Activated T-helper 17 cell treated with anti-CD3 and anti-CD28 coated beads, Interleukin-2, amount 50 U/mL, for 72 hours (primary cell): ENCODE data around the gene FBXL16. TPM values are rescaled to one million over a fixed set of nuclear protein-coding genes. Genes with fewer than 3 reads are reported as not detected.
"Not testable (repeated sequence)": the region's sequence is repeated elsewhere in the genome, so short reads cannot be mapped to it uniquely, and the experiment has no call there.

Source experiments
- ATAC-seq: fragments of 150-1000 bp; cut with Tn5 transposase; replicated peaks from 2 replicates; pipeline ENCODE4 v1.10.0; 2021; ENCODE audit warnings: mild to moderate bottlenecking, moderate library complexity
- H3K27ac Mint-ChIP-seq: one replicate; pipeline ENCODE4 v1.8.0; 2022; ENCODE audit warnings: mixed read lengths
- H3K27me3 Mint-ChIP-seq: one replicate; pipeline ENCODE4 v1.8.0; 2022; ENCODE audit warnings: mixed read lengths
- H3K36me3 Mint-ChIP-seq: one replicate; pipeline ENCODE4 v1.8.0; 2022; ENCODE audit warnings: low read depth, mild to moderate bottlenecking, mixed read lengths
- H3K4me1 Mint-ChIP-seq: one replicate; pipeline ENCODE4 v1.8.0; 2022; ENCODE audit warnings: mixed read lengths
- H3K4me3 Mint-ChIP-seq: one replicate; pipeline ENCODE4 v1.8.0; 2022; ENCODE audit warnings: mild to moderate bottlenecking, mixed read lengths
- H3K9me3 Mint-ChIP-seq: one replicate; pipeline ENCODE4 v1.8.0; 2022; ENCODE audit warnings: mixed read lengths
- total RNA-seq, 2 donors: library from RNA; stranded (reverse); gene quantifications; one replicate each; pipeline ENCODE4 v1.2.3, GENCODE V29; 2022

FBXL16 gene
- total RNA-seq, 2 donors from 2014 or later = 6.4 to 23.6 TPM

DNA sequence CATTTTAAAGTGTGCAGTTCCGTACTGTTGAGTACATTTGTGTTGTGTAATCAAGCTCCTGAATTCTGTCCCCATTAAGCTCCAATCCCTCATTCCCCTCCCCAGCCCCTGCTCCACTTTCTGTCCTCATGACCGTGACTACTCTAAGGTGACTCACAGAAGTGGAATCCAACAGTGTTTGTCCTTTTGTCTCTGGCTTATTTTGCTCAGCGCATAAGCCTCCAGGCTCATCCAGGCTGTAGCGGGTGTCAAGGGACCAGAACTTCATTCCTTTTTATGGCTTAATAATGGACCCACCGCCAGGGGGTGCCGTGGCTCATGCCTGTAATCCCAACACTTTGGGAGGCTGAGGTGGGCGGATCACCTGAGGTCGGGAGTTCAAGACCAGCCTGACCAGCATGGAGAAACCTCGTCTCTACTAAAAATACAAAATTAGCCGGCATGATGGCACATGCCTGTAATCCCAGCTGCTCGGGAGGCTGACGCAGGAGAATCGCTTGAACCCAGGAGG lies 7.2 kb upstream of the FBXL16 start:
- not testable (repeated sequence) for H3K36me3 Mint-ChIP-seq, H3K4me1 Mint-ChIP-seq, ATAC-seq, H3K9me3 Mint-ChIP-seq, H3K4me3 Mint-ChIP-seq, H3K27me3 Mint-ChIP-seq, H3K27ac Mint-ChIP-seq

GRCh38 chr16:711548-712320 lies 6.1 kb upstream of the FBXL16 start:
- Mint-ChIP-seq H3K9me3 (no peaks in the 10 kb centered on the region), H3K27me3 (peaks cover 8% of the 10 kb centered on the region), H3K4me3 (no peak overlapping the region), H3K27ac (no peak overlapping the region), H3K36me3 (no peaks in the 10 kb centered on the region), H3K4me1 (no peaks in the 10 kb centered on the region)
- ATAC-seq = peak; percentile 70

DNA sequence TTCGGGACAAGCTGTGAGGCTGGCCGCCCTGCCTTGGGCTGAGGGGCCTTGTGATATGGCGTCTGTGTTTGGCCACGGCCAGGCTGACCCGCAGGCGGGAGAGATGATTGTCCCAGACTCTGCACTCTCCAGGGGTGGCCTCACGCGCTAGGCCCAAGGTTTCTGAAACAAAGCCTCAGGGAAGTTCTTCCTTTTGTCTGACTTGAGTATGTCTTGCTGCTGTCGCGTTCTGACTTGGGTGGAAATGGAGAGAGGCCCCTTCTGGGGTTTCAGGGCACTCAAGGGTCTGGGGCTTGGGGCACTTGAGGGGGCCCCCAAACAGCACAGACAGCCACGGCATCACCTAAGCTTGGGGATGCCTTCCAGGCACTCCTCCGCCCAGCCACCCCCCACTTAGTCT lies 5.5 kb upstream of the FBXL16 start:
- Mint-ChIP-seq H3K27me3 (peaks cover 12% of the 10 kb centered on the region), H3K4me1 (no peaks in the 10 kb centered on the region), H3K9me3 (no peaks in the 10 kb centered on the region), H3K36me3 (no peaks in the 10 kb centered on the region), H3K4me3 (no peak overlapping the region), H3K27ac (no peak overlapping the region)
- ATAC-seq = no peak

GRCh38 chr16:710500-711075 lies 5.0 kb upstream of the FBXL16 start:
- Mint-ChIP-seq H3K27ac (no peak overlapping the region), H3K27me3 (peaks cover 12% of the 10 kb centered on the region), H3K9me3 (no peaks in the 10 kb centered on the region), H3K4me3 (no peak overlapping the region), H3K36me3 (no peaks in the 10 kb centered on the region), H3K4me1 (no peaks in the 10 kb centered on the region)
- ATAC-seq = no peak

GRCh38 chr16:709566-710499 lies 4.2 kb upstream of the FBXL16 start:
- H3K4me1 Mint-ChIP-seq = no peaks in the 10 kb centered on the region
- H3K4me3 Mint-ChIP-seq = no peak overlapping the region
- H3K9me3 Mint-ChIP-seq = no peaks in the 10 kb centered on the region
- no peaks in the 10 kb centered on the region for H3K36me3 Mint-ChIP-seq
- ATAC-seq = no peak
- H3K27ac Mint-ChIP-seq = no peak overlapping the region
- H3K27me3 Mint-ChIP-seq = peaks cover 12% of the 10 kb centered on the region

GRCh38 chr16:708959-709358 lies 3.4 kb upstream of the FBXL16 start:
- no peak overlapping the region for H3K27ac Mint-ChIP-seq
- no peaks in the 10 kb centered on the region for H3K4me1 Mint-ChIP-seq
- no peaks in the 10 kb centered on the region for H3K36me3 Mint-ChIP-seq
- H3K4me3 Mint-ChIP-seq = no peak overlapping the region
- ATAC-seq = no peak
- peaks cover 12% of the 10 kb centered on the region for H3K27me3 Mint-ChIP-seq
- no peaks in the 10 kb centered on the region for H3K9me3 Mint-ChIP-seq

GRCh38 chr16:708019-708418 lies 2.4 kb upstream of the FBXL16 start:
- H3K4me1 Mint-ChIP-seq = no peaks in the 10 kb centered on the region
- no peaks in the 10 kb centered on the region for H3K9me3 Mint-ChIP-seq
- no peak for ATAC-seq
- no peak overlapping the region for H3K4me3 Mint-ChIP-seq
- H3K27me3 Mint-ChIP-seq = peaks cover 12% of the 10 kb centered on the region
- no peak overlapping the region for H3K27ac Mint-ChIP-seq
- H3K36me3 Mint-ChIP-seq = no peaks in the 10 kb centered on the region

- no peaks in the 10 kb centered on the region for H3K36me3 Mint-ChIP-seq
- H3K27me3 Mint-ChIP-seq = peaks cover 16% of the 10 kb centered on the region
- H3K27ac Mint-ChIP-seq = no peak overlapping the region
- H3K4me1 Mint-ChIP-seq = no peaks in the 10 kb centered on the region
- no peaks in the 10 kb centered on the region for H3K9me3 Mint-ChIP-seq
- no peak for ATAC-seq
- H3K4me3 Mint-ChIP-seq = no peak overlapping the region
These were observed 1.5 kb upstream of the FBXL16 start for GRCh38 chr16:707062-707538.

DNA sequence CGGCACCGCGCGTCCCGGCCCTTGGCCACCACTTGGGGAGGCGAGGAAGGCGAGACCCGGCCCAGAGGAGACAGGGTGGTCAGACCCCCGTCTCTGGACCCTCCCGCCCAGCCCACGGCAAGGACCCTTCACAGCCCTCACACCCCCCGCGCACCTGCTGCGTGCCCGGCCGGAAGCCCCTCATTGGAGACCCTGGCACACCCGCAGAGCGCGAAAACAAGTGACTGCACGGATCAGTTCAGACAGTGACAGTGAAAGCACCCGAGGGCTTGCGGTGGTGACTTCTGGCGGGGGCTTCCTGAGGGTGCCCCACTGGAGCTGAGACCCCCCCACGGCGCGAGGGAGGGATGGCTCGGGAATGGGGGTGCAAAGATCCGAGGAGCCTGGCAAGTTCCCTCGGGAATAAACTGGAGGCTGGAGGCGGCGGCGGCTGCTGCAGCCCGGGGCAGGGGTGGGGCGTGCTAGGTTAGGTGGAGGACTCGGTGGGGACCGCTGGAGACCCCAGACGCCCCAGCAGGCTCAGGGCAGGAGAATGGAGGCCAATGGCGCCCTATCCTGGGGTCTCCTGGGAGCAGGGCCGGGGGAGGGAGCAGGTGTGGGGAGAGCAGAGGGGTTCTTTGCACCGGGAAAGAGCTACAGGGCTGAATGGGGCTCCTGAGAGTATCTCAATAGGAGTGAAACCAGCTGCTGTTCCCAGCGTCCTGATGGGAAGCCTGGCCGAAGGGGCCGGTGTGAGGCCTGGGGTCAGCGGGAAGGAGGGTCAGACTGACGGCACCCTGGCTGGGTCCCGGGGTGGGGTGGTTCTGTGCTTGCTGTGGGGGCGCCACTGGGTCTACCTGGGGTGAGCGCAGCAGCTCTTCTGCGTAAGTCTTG lies 824 bp upstream of the FBXL16 start:
- Mint-ChIP-seq H3K4me3 (no peak overlapping the region), H3K36me3 (no peaks in the 10 kb centered on the region), H3K27ac (no peak overlapping the region), H3K27me3 (peaks cover 16% of the 10 kb centered on the region), H3K9me3 (no peaks in the 10 kb centered on the region), H3K4me1 (no peaks in the 10 kb centered on the region)
- ATAC-seq = no peak

DNA sequence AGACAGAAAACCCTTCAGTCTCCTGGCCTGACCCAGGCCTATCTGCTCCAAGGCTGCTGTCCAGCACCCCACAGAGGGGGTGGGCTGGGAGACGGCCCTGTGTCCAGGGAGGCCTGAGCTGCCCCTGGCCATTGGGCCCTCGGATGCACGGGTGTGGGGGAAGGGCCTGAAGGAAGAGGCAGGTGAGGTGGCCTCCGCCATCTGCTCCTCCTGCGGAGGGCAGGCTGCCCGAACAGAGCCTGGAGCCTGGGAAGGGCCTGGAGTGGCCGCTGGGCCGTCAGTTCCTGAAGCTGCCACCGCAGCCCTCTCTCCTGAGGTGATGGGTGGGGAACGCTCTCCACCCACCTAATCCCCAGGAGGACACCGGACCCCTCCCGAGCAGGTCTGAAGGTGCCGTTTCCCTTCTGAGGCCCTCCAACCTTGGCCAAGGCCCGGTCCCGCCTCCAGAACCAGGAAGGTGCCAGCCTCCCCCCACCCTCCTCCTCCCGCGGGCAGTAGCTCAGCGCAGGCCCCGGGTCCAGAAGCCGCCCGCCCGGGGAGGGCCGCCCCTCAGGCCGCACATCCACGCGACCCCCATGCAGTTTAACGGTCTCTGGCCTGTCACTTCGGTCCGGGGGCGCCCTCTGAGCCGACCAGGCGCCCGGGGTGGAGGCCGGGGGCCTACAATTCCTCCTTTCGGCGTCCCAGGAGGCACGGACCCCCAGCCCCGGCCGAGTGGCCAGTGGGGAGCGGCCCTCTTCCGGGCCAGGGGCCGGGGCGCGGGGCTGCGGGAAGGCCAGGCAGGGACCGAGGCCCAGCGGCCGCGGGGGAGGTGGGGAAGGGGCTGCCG lies 835 bp downstream of the FBXL16 start:
- Mint-ChIP-seq H3K27me3 (peaks cover 16% of the 10 kb centered on the region), H3K36me3 (no peaks in the 10 kb centered on the region), H3K4me3 (no peak overlapping the region), H3K9me3 (no peaks in the 10 kb centered on the region), H3K4me1 (no peaks in the 10 kb centered on the region), H3K27ac (no peak overlapping the region)
- no peak for ATAC-seq

DNA sequence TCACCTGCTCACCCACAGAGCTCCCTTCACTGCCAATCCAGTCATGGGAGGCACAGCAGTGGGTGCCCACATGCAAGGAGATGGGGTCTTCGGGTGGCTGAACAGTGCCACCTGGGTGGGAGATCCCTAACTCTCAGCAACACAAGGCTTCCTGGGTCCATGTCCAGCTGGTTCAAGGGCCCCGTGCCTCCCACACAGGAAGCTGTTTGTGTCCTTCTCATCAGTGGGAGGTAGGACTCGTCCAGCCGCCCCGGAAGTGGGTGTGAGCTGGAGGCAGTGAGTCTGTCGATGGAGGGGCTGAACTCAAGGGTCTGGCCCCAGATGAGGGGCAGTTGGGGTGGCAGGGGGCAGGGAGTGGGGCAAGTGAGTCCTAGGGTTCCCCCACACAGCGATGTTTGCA lies 1.6 kb downstream of the FBXL16 start:
- peaks cover 16% of the 10 kb centered on the region for H3K27me3 Mint-ChIP-seq

DNA sequence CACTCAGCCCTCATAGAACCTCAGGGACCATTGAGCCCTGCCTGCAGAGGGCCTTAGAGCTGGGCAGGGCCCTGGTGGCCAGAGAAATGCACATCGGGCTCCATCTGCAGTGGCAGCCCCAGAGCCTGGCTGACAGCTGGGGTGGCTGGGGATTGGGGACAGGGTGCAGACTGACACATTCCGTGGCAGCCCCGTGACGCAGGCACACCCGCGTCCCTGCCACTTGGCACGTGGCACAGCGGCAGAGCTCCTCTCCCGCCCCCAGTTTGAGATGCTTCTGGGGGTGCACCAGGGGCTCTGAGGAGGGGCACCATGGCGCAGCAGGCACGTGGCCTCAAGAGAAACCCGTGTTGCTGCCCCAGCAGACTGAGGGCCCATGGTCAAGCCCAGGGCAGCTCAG lies 2.2 kb downstream of the FBXL16 start:
- Mint-ChIP-seq H3K27me3 (peaks cover 16% of the 10 kb centered on the region), H3K4me3 (no peak overlapping the region), H3K36me3 (no peaks in the 10 kb centered on the region), H3K27ac (no peak overlapping the region), H3K4me1 (no peaks in the 10 kb centered on the region), H3K9me3 (no peaks in the 10 kb centered on the region)
- ATAC-seq = no peak

More for the DNA sequence above, 1.6 kb downstream of the FBXL16 start:
- Mint-ChIP-seq H3K9me3 (no peaks in the 10 kb centered on the region), H3K4me1 (no peaks in the 10 kb centered on the region), H3K27ac (no peak overlapping the region), H3K4me3 (no peak overlapping the region), H3K36me3 (no peaks in the 10 kb centered on the region)
- no peak for ATAC-seq

DNA sequence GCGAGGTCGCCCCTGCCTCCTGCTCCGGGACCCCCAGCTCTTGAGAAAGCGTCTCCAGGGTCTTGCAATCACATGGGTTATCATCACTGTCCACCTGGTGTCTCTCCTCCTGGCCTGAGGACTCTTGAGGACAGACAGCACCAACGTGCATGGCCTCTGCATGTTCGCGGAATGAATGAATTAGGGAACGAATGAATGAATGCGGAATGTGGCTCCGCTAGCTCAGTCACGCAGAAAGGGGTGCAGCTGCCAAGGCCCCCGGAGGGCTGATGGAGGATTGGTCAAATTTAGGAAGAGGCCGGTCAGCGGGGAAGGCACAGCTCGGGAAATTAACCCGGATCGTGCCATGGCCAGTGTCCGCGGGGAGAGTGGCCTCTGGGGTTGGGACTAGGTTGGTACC lies 3.3 kb downstream of the FBXL16 start:
- Mint-ChIP-seq H3K36me3 (no peaks in the 10 kb centered on the region), H3K4me1 (no peaks in the 10 kb centered on the region), H3K27me3 (peaks cover 8% of the 10 kb centered on the region), H3K9me3 (no peaks in the 10 kb centered on the region), H3K4me3 (no peak overlapping the region), H3K27ac (no peak overlapping the region)
- ATAC-seq = no peak
